ENCODE measurements around the gene HIPK2.

HIPK2 gene

DNA sequence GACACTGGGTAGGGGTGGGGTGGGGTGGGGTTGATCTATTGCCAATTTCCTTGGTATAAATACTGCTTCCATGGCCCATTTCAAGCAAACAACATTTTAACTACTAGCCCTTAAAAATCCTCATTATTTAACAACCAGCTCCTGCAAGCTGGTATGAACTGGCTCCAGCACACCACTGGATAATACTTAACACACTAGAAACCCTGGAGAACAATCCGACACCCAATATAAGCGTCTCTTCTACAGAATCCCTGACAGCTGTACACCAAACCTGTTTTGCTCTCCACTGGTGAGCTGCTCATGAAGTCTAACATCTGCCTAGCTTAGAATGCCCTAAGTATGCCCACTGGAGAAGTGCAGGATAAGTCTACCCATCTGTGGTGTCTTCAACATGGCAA is 116.8 kb downstream of the HIPK2 start:
- no peak for DNase-seq
- Histone ChIP-seq H3K27ac (ENCODE audit: insufficient read depth in 1 of 2, low read depth in 1 of 2, low read length in 2 of 2, poor library complexity in 1 of 2, severe bottlenecking in 2 of 2) (no peak overlapping the region), H3K27me3 (replicated peaks in 2 of 5; ENCODE audit: control insufficient read depth in 4 of 5, insufficient read depth in 5 of 5, low read length in 4 of 5) (no peaks in the 10 kb centered on the region), H3K9me3 (ENCODE audit: control extremely low read depth in 1 of 5, control insufficient read depth in 4 of 5, insufficient read depth in 2 of 5, low read depth in 1 of 5, low read length in 4 of 5) (no peaks in the 10 kb centered on the region), H3K4me3 (ENCODE audit: control insufficient read depth in 1 of 7, extremely low read depth in 1 of 7, insufficient read depth in 4 of 7, low read depth in 2 of 7, low read length in 6 of 7) (no peak overlapping the region), H3K4me1 (ENCODE audit: control extremely low read depth in 1 of 4, control insufficient read depth in 4 of 4, insufficient read depth in 4 of 4, low read length in 3 of 4) (peaks cover 0 to 6% (median 2%) of the 10 kb centered on the region in 4 experiments), H3K36me3 (ENCODE audit: control insufficient read depth in 4 of 4, insufficient read depth in 4 of 4, low read length in 3 of 4) (no peaks in the 10 kb centered on the region)
- ChIA-PET POLR2A (no interaction called here), CTCF (interaction anchor here (0.8 to 3.0 kb wide), 2 partner anchors 15 to 43 kb away, joined by 3 to 15 read pairs; no protein-coding TSS in a partner anchor)
- 100% methylated on average over 2 of the region's 2 CpGs for WGBS (ENCODE audit: insufficient coverage)

DNA sequence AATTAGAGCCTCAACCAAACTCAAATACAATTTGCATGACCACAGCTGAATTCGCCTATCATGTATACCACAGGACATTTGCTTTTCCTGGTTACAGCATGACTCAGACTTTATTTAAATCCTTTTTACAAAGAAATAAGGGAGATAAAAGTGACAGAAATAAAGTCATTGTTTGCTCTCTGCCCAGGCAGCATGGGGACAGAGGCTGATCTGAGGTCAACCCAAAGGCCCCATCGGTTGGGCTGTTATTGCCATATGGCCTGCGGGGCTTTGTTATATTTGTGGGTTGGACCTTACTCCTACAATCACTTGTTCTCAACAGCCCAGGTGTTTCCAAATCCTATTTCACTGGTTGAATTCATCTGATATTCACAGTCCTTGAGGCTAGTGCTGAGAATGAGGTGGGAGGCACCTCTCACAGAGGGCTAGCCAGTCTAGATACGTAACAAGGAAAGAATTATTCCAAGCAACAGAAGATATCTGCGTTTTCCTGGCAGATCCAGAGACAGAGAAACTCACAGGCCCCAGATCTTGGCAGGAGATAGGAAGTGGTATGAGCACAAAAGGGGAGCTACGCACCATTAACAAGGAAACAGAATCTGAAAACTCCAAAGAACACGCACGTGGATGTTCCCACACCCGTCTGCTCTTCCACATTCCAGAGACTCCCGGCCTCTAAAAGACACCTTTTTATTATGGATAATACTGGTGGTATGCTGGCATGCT is 117.3 kb downstream of the HIPK2 start:
- H3K9me3 ChIP-seq (ENCODE audit: control extremely low read depth in 1 of 5, control insufficient read depth in 4 of 5, insufficient read depth in 2 of 5, low read depth in 1 of 5, low read length in 4 of 5): no peaks in the 10 kb centered on the region
- ChIA-PET CTCF (interaction anchor here (0.8 to 3.0 kb wide), 3 partner anchors 9 to 42 kb away, joined by 3 to 15 read pairs (median 3); no protein-coding TSS in a partner anchor), POLR2A (no interaction called here)
- DNase-seq: no peak
- no peak overlapping the region for H3K4me3 ChIP-seq (ENCODE audit: control insufficient read depth in 1 of 7, extremely low read depth in 1 of 7, insufficient read depth in 4 of 7, low read depth in 2 of 7, low read length in 6 of 7)
- no peak overlapping the region for H3K27ac ChIP-seq (ENCODE audit: insufficient read depth in 1 of 2, low read depth in 1 of 2, low read length in 2 of 2, poor library complexity in 1 of 2, severe bottlenecking in 2 of 2)
- peaks cover 0 to 11% (median 3%) of the 10 kb centered on the region in 4 experiments for H3K4me1 ChIP-seq (ENCODE audit: control extremely low read depth in 1 of 4, control insufficient read depth in 4 of 4, insufficient read depth in 4 of 4, low read length in 3 of 4)
- WGBS (ENCODE audit: insufficient coverage): 97% methylated on average over 3 of the region's 10 CpGs
- H3K27me3 ChIP-seq (replicated peaks in 2 of 5; ENCODE audit: control insufficient read depth in 4 of 5, insufficient read depth in 5 of 5, low read length in 4 of 5): no peaks in the 10 kb centered on the region
- no peaks in the 10 kb centered on the region for H3K36me3 ChIP-seq (ENCODE audit: control insufficient read depth in 4 of 4, insufficient read depth in 4 of 4, low read length in 3 of 4)

DNA sequence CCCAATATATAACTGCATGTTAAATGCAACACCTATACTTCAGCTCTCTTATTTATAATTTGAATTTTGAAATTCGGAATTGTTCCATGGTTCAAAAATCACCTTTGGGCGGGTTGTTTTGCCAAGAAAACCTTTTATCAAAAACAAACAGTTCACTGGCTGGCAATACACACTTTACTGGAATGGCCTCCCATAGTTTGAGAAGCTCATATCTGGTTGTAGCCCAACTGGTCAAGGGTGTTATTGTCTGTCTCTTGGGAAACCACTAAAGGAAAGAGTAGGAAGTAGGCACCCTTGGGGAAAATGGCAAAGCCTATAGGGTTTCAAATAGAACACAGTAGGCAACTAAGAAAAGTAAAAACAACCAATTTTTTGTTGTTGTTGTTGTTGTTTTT is 117.9 kb downstream of the HIPK2 start:
- Histone ChIP-seq H3K36me3 (ENCODE audit: control insufficient read depth in 4 of 4, insufficient read depth in 4 of 4, low read length in 3 of 4) (no peaks in the 10 kb centered on the region), H3K27me3 (replicated peaks in 2 of 5; ENCODE audit: control insufficient read depth in 4 of 5, insufficient read depth in 5 of 5, low read length in 4 of 5) (no peaks in the 10 kb centered on the region), H3K9me3 (ENCODE audit: control extremely low read depth in 1 of 5, control insufficient read depth in 4 of 5, insufficient read depth in 2 of 5, low read depth in 1 of 5, low read length in 4 of 5) (no peaks in the 10 kb centered on the region), H3K27ac (ENCODE audit: insufficient read depth in 1 of 2, low read depth in 1 of 2, low read length in 2 of 2, poor library complexity in 1 of 2, severe bottlenecking in 2 of 2) (no peak overlapping the region), H3K4me3 (ENCODE audit: control insufficient read depth in 1 of 7, extremely low read depth in 1 of 7, insufficient read depth in 4 of 7, low read depth in 2 of 7, low read length in 6 of 7) (no peak overlapping the region), H3K4me1 (ENCODE audit: control extremely low read depth in 1 of 4, control insufficient read depth in 4 of 4, insufficient read depth in 4 of 4, low read length in 3 of 4) (peaks cover under 1 to 16% (median 6%) of the 10 kb centered on the region in 4 experiments)
- ChIA-PET CTCF (interaction anchor here (1.1 to 3.0 kb wide), 2 partner anchors 9 to 14 kb away, joined by 3 to 15 read pairs; no protein-coding TSS in a partner anchor), POLR2A (no interaction called here)
- WGBS (ENCODE audit: insufficient coverage): 100% methylated on average over 2 of the region's 2 CpGs
- no peak for DNase-seq

DNA sequence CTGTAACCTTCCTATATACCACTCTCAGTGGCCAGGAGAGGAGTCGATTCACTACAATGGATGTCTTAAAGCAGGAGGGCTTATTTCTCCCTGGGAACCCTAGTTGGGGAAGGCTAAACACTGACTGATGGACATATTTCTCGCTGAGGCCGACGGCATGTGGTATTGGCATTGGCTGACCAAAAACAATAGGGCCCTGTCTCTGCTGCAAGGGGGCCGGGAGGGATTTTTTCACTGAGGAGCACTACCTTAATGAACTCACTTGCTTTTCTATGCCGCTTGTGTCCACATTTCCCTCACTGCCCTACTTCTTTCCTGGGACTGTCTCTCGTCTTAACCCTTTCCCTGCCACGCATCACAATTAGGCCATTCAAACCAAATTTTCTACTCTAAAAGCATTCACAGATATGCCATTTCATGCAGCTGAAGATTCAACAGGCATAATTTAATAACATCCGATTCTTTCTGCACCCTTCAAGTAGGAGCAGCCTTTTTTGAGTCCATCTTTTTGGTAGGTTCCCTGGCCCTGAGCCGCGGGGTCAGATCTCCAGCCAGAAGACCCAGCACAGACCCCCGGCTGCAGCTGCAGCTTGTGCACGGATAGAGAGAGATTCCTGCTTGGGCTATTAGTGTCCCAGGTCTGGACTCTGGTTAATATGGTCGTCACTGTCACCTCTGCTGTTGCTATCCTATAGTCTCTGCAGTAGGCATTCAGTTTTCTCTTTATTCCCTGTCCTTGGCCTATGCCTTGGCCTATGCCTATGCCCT is 118.7 kb downstream of the HIPK2 start:
- no peak for DNase-seq
- CTCF ChIA-PET: interaction anchor here (1.1 to 3.0 kb wide), 2 partner anchors 8 to 13 kb away, joined by 3 to 15 read pairs; no protein-coding TSS in a partner anchor
- 96% methylated on average over 14 of the region's 14 CpGs for WGBS (ENCODE audit: insufficient coverage)

DNA sequence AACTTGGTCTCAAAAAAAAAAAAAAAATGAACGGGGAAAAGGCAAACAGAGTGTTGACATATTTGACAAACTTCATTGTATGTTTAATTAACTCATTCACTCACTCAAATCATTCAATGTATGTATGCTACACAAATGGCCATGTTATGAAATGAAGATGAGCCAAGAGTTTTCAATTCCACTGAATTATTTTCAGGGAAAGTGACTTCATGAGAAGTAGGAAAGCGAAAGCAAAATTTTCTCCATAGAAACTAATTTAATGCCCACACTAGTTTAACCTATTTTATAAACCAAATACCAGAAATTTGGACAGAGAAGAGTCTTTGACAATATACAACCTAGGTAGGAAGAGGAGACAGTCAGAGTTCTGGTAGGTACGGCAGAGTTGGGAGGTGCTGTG is 119.5 kb downstream of the HIPK2 start:
- H3K9me3 ChIP-seq (ENCODE audit: control extremely low read depth in 1 of 5, control insufficient read depth in 4 of 5, insufficient read depth in 2 of 5, low read depth in 1 of 5, low read length in 4 of 5): no peaks in the 10 kb centered on the region
- POLR2A ChIA-PET: no interaction called here
- peaks cover 0 to 20% (median 6%) of the 10 kb centered on the region in 4 experiments for H3K4me1 ChIP-seq (ENCODE audit: control extremely low read depth in 1 of 4, control insufficient read depth in 4 of 4, insufficient read depth in 4 of 4, low read length in 3 of 4)
- no peak overlapping the region for H3K27ac ChIP-seq (ENCODE audit: insufficient read depth in 1 of 2, low read depth in 1 of 2, low read length in 2 of 2, poor library complexity in 1 of 2, severe bottlenecking in 2 of 2)
- no CpG with 5 or more reads among the region's 3 CpGs for WGBS (ENCODE audit: insufficient coverage)
- no peak for DNase-seq
- no peaks in the 10 kb centered on the region for H3K27me3 ChIP-seq (replicated peaks in 2 of 5; ENCODE audit: control insufficient read depth in 4 of 5, insufficient read depth in 5 of 5, low read length in 4 of 5)
- no peak overlapping the region for H3K4me3 ChIP-seq (ENCODE audit: control insufficient read depth in 1 of 7, extremely low read depth in 1 of 7, insufficient read depth in 4 of 7, low read depth in 2 of 7, low read length in 6 of 7)
- H3K36me3 ChIP-seq (ENCODE audit: control insufficient read depth in 4 of 4, insufficient read depth in 4 of 4, low read length in 3 of 4): no peaks in the 10 kb centered on the region
- CTCF ChIA-PET: no interaction called here

More for the DNA sequence above, 118.7 kb downstream of the HIPK2 start:
- no peaks in the 10 kb centered on the region for H3K9me3 ChIP-seq (ENCODE audit: control extremely low read depth in 1 of 5, control insufficient read depth in 4 of 5, insufficient read depth in 2 of 5, low read depth in 1 of 5, low read length in 4 of 5)
- no peaks in the 10 kb centered on the region for H3K36me3 ChIP-seq (ENCODE audit: control insufficient read depth in 4 of 4, insufficient read depth in 4 of 4, low read length in 3 of 4)
- peaks cover 4 to 20% (median 6%) of the 10 kb centered on the region in 4 experiments for H3K4me1 ChIP-seq (ENCODE audit: control extremely low read depth in 1 of 4, control insufficient read depth in 4 of 4, insufficient read depth in 4 of 4, low read length in 3 of 4)
- POLR2A ChIA-PET: no interaction called here
- H3K27me3 ChIP-seq (replicated peaks in 2 of 5; ENCODE audit: control insufficient read depth in 4 of 5, insufficient read depth in 5 of 5, low read length in 4 of 5): no peaks in the 10 kb centered on the region
- H3K4me3 ChIP-seq (ENCODE audit: control insufficient read depth in 1 of 7, extremely low read depth in 1 of 7, insufficient read depth in 4 of 7, low read depth in 2 of 7, low read length in 6 of 7): no peak overlapping the region
- no peak overlapping the region for H3K27ac ChIP-seq (ENCODE audit: insufficient read depth in 1 of 2, low read depth in 1 of 2, low read length in 2 of 2, poor library complexity in 1 of 2, severe bottlenecking in 2 of 2)

DNA sequence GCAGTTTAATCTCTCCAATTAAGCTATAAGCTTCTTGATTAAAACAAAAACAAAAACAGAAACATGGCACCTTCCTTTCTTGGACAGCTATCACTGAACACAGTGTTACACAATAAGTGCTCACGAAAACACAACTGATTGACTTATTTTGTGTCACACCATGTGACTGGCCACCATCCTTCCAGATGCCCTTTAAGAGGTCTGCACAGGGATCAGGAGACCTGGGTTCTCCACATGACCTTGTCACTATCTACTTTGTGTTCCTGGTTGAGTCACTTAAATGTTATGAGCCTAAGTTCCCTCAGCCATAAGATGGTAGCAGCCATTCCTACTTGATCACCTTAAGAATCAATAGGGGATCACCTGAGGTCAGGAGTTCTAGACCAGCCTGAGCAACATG is 120.1 kb downstream of the HIPK2 start:
- Histone ChIP-seq H3K36me3 (ENCODE audit: control insufficient read depth in 4 of 4, insufficient read depth in 4 of 4, low read length in 3 of 4) (no peaks in the 10 kb centered on the region), H3K4me3 (ENCODE audit: control insufficient read depth in 1 of 7, extremely low read depth in 1 of 7, insufficient read depth in 4 of 7, low read depth in 2 of 7, low read length in 6 of 7) (no peak overlapping the region), H3K27me3 (replicated peaks in 2 of 5; ENCODE audit: control insufficient read depth in 4 of 5, insufficient read depth in 5 of 5, low read length in 4 of 5) (no peaks in the 10 kb centered on the region), H3K27ac (ENCODE audit: insufficient read depth in 1 of 2, low read depth in 1 of 2, low read length in 2 of 2, poor library complexity in 1 of 2, severe bottlenecking in 2 of 2) (no peak overlapping the region), H3K4me1 (ENCODE audit: control extremely low read depth in 1 of 4, control insufficient read depth in 4 of 4, insufficient read depth in 4 of 4, low read length in 3 of 4) (peaks cover 0 to 20% (median 6%) of the 10 kb centered on the region in 4 experiments), H3K9me3 (ENCODE audit: control extremely low read depth in 1 of 5, control insufficient read depth in 4 of 5, insufficient read depth in 2 of 5, low read depth in 1 of 5, low read length in 4 of 5) (no peaks in the 10 kb centered on the region)
- DNase-seq: no peak
- 100% methylated on average over 1 of the region's 1 CpG for WGBS (ENCODE audit: insufficient coverage)
- POLR2A ChIA-PET: no interaction called here
- CTCF ChIA-PET: interaction anchor here (0.9 kb wide), 1 partner anchor 11 kb away, joined by 4 read pairs; no protein-coding TSS in a partner anchor

DNA sequence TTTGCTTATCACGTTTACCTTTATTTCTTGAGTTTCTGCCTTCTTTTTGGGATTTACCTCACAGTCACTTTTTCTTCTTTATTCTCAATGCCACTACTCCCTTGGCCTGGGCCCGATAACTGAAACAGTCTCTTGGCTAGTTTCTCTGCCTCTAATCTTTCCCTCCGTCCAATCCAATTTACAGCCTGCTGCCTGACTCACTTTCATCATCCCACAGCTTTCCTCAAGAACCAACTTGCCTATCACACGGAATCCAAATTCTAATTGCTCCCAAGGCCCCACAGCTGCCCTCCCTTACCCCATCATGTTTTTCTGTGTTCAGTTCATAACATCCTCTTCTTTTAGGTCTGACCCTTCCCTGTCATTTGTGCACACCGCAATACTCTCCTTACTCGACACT is 121.4 kb downstream of the HIPK2 start:
- Histone ChIP-seq H3K4me3 (ENCODE audit: control insufficient read depth in 1 of 7, extremely low read depth in 1 of 7, insufficient read depth in 4 of 7, low read depth in 2 of 7, low read length in 6 of 7) (no peak overlapping the region), H3K27me3 (replicated peaks in 2 of 5; ENCODE audit: control insufficient read depth in 4 of 5, insufficient read depth in 5 of 5, low read length in 4 of 5) (no peaks in the 10 kb centered on the region), H3K36me3 (ENCODE audit: control insufficient read depth in 4 of 4, insufficient read depth in 4 of 4, low read length in 3 of 4) (peaks cover 0 to 2% (median 0%) of the 10 kb centered on the region in 4 experiments), H3K27ac (ENCODE audit: insufficient read depth in 1 of 2, low read depth in 1 of 2, low read length in 2 of 2, poor library complexity in 1 of 2, severe bottlenecking in 2 of 2) (no peak overlapping the region), H3K4me1 (ENCODE audit: control extremely low read depth in 1 of 4, control insufficient read depth in 4 of 4, insufficient read depth in 4 of 4, low read length in 3 of 4) (peaks cover 0 to 20% (median 6%) of the 10 kb centered on the region in 4 experiments), H3K9me3 (ENCODE audit: control extremely low read depth in 1 of 5, control insufficient read depth in 4 of 5, insufficient read depth in 2 of 5, low read depth in 1 of 5, low read length in 4 of 5) (no peaks in the 10 kb centered on the region)
- POLR2A ChIA-PET: no interaction called here
- CTCF ChIA-PET: interaction anchor here (1.2 to 1.3 kb wide), 2 partner anchors 25 to 55 kb away, joined by 3 to 4 read pairs; no protein-coding TSS in a partner anchor
- no peak for DNase-seq
- 93% methylated on average over 6 of the region's 6 CpGs for WGBS (ENCODE audit: insufficient coverage)
